ENCODE measurements around the gene PRTG. TPM values are rescaled to one million over a fixed set of nuclear protein-coding genes. Genes with fewer than 3 reads are reported as not detected.

The PRTG gene
- total RNA-seq, 1 donor from 2014 or later = not detected

- intact Hi-C loops (cut with micrococcal nuclease) = no loop called here
- DNase-seq (ENCODE audit: low spot score) = no peak
- H3K9me3 Mint-ChIP-seq = no peaks in the 10 kb centered on the region
- H3K4me1 Mint-ChIP-seq (ENCODE audit: low read depth) = no peaks in the 10 kb centered on the region
- no peak overlapping the region for H3K4me3 Mint-ChIP-seq
- no peak overlapping the region for H3K27ac Mint-ChIP-seq
- H3K27me3 Mint-ChIP-seq (ENCODE audit: insufficient read depth) = peaks cover 22% of the 10 kb centered on the region
- H3K36me3 Mint-ChIP-seq (ENCODE audit: low read depth) = no peaks in the 10 kb centered on the region
Measured at GRCh38 chr15:55673287-55673686, 69.7 kb downstream of the PRTG start.

GRCh38 chr15:55669270-55669669 is 73.7 kb downstream of the PRTG start:
- intact Hi-C loops (cut with micrococcal nuclease) = no loop called here
- H3K36me3 Mint-ChIP-seq (ENCODE audit: low read depth) = no peaks in the 10 kb centered on the region
- no peak overlapping the region for H3K27ac Mint-ChIP-seq
- H3K9me3 Mint-ChIP-seq = no peaks in the 10 kb centered on the region
- H3K27me3 Mint-ChIP-seq (ENCODE audit: insufficient read depth) = peaks cover 12% of the 10 kb centered on the region
- DNase-seq (ENCODE audit: low spot score) = no peak
- no peak overlapping the region for H3K4me3 Mint-ChIP-seq
- no peaks in the 10 kb centered on the region for H3K4me1 Mint-ChIP-seq (ENCODE audit: low read depth)

- no peak for DNase-seq (ENCODE audit: low spot score)
- Mint-ChIP-seq H3K36me3 (ENCODE audit: low read depth) (no peaks in the 10 kb centered on the region), H3K27ac (no peak overlapping the region), H3K4me1 (ENCODE audit: low read depth) (no peaks in the 10 kb centered on the region), H3K4me3 (no peak overlapping the region), H3K27me3 (ENCODE audit: insufficient read depth) (peaks cover 9% of the 10 kb centered on the region), H3K9me3 (no peaks in the 10 kb centered on the region)
- intact Hi-C loops (cut with micrococcal nuclease) = no loop called here
Measured at GRCh38 chr15:55665605-55666227, 77.2 kb downstream of the PRTG start.

GRCh38 chr15:55661428-55661827 is 81.5 kb downstream of the PRTG start:
- Mint-ChIP-seq H3K4me1 (ENCODE audit: low read depth) (no peaks in the 10 kb centered on the region), H3K36me3 (ENCODE audit: low read depth) (no peaks in the 10 kb centered on the region), H3K27me3 (ENCODE audit: insufficient read depth) (peaks cover 1% of the 10 kb centered on the region), H3K9me3 (no peaks in the 10 kb centered on the region), H3K4me3 (no peak overlapping the region), H3K27ac (no peak overlapping the region)
- DNase-seq (ENCODE audit: low spot score) = no peak
- intact Hi-C loops (cut with micrococcal nuclease) = no loop called here

- intact Hi-C loops (cut with micrococcal nuclease) = no loop called here
- H3K4me1 Mint-ChIP-seq (ENCODE audit: low read depth) = no peaks in the 10 kb centered on the region
- no peaks in the 10 kb centered on the region for H3K9me3 Mint-ChIP-seq
- H3K4me3 Mint-ChIP-seq = no peak overlapping the region
- peaks cover 1% of the 10 kb centered on the region for H3K27me3 Mint-ChIP-seq (ENCODE audit: insufficient read depth)
- no peak overlapping the region for H3K27ac Mint-ChIP-seq
- H3K36me3 Mint-ChIP-seq (ENCODE audit: low read depth) = no peaks in the 10 kb centered on the region
- DNase-seq (ENCODE audit: low spot score) = no peak
Measured at GRCh38 chr15:55660153-55660552, 82.8 kb downstream of the PRTG start.

- Mint-ChIP-seq H3K27me3 (ENCODE audit: insufficient read depth) (peaks cover 5% of the 10 kb centered on the region), H3K4me3 (no peak overlapping the region)
Measured at GRCh38 chr15:55659481-55659880, 83.5 kb downstream of the PRTG start.

GRCh38 chr15:55658886-55659285 is 84.1 kb downstream of the PRTG start:
- H3K4me3 Mint-ChIP-seq = no peak overlapping the region
- H3K27ac Mint-ChIP-seq = no peak overlapping the region
- H3K27me3 Mint-ChIP-seq (ENCODE audit: insufficient read depth) = peaks cover 5% of the 10 kb centered on the region
- no peaks in the 10 kb centered on the region for H3K9me3 Mint-ChIP-seq
- intact Hi-C loops (cut with micrococcal nuclease) = no loop called here
- no peak for DNase-seq (ENCODE audit: low spot score)
- H3K36me3 Mint-ChIP-seq (ENCODE audit: low read depth) = no peaks in the 10 kb centered on the region
- no peaks in the 10 kb centered on the region for H3K4me1 Mint-ChIP-seq (ENCODE audit: low read depth)

More at GRCh38 chr15:55659481-55659880, 83.5 kb downstream of the PRTG start:
- intact Hi-C loops (cut with micrococcal nuclease) = no loop called here
- Mint-ChIP-seq H3K4me1 (ENCODE audit: low read depth) (no peaks in the 10 kb centered on the region), H3K27ac (no peak overlapping the region), H3K36me3 (ENCODE audit: low read depth) (no peaks in the 10 kb centered on the region), H3K9me3 (no peaks in the 10 kb centered on the region)
- no peak for DNase-seq (ENCODE audit: low spot score)

GRCh38 chr15:55654561-55655031 is 88.4 kb downstream of the PRTG start:
- no peak for DNase-seq (ENCODE audit: low spot score)
- H3K4me3 Mint-ChIP-seq = no peak overlapping the region
- H3K27ac Mint-ChIP-seq = no peak overlapping the region
- peaks cover 5% of the 10 kb centered on the region for H3K27me3 Mint-ChIP-seq (ENCODE audit: insufficient read depth)
- H3K9me3 Mint-ChIP-seq = no peaks in the 10 kb centered on the region
- H3K36me3 Mint-ChIP-seq (ENCODE audit: low read depth) = no peaks in the 10 kb centered on the region
- no peaks in the 10 kb centered on the region for H3K4me1 Mint-ChIP-seq (ENCODE audit: low read depth)
- intact Hi-C loops (cut with micrococcal nuclease) = loop anchor here (5.0 kb wide), 1 partner anchor 43 kb away; no protein-coding TSS in a partner anchor

- DNase-seq (ENCODE audit: low spot score) = no peak
- Mint-ChIP-seq H3K4me3 (no peak overlapping the region), H3K27ac (no peak overlapping the region), H3K27me3 (ENCODE audit: insufficient read depth) (peaks cover 3% of the 10 kb centered on the region), H3K36me3 (ENCODE audit: low read depth) (no peaks in the 10 kb centered on the region), H3K9me3 (no peaks in the 10 kb centered on the region), H3K4me1 (ENCODE audit: low read depth) (no peaks in the 10 kb centered on the region)
- intact Hi-C loops (cut with micrococcal nuclease) = loop anchor here (5.0 kb wide), 1 partner anchor 44 kb away; no protein-coding TSS in a partner anchor
Measured at GRCh38 chr15:55652909-55653495, 90.0 kb downstream of the PRTG start.

GRCh38 chr15:55652359-55652758 is 90.6 kb downstream of the PRTG start:
- DNase-seq (ENCODE audit: low spot score) = no peak
- no peaks in the 10 kb centered on the region for H3K4me1 Mint-ChIP-seq (ENCODE audit: low read depth)
- H3K27me3 Mint-ChIP-seq (ENCODE audit: insufficient read depth) = peaks cover 3% of the 10 kb centered on the region
- intact Hi-C loops (cut with micrococcal nuclease) = loop anchor here (5.0 kb wide), 1 partner anchor 45 kb away; no protein-coding TSS in a partner anchor
- no peaks in the 10 kb centered on the region for H3K9me3 Mint-ChIP-seq
- no peak overlapping the region for H3K27ac Mint-ChIP-seq
- H3K4me3 Mint-ChIP-seq = no peak overlapping the region
- no peaks in the 10 kb centered on the region for H3K36me3 Mint-ChIP-seq (ENCODE audit: low read depth)

GRCh38 chr15:55649058-55649423 is 93.9 kb downstream of the PRTG start:
- Mint-ChIP-seq H3K27ac (no peak overlapping the region), H3K27me3 (ENCODE audit: insufficient read depth) (peaks cover 7% of the 10 kb centered on the region), H3K36me3 (ENCODE audit: low read depth) (no peaks in the 10 kb centered on the region), H3K4me1 (ENCODE audit: low read depth) (no peaks in the 10 kb centered on the region), H3K9me3 (no peaks in the 10 kb centered on the region), H3K4me3 (no peak overlapping the region)
- intact Hi-C loops (cut with micrococcal nuclease) = loop anchor here (5.0 kb wide), 1 partner anchor 598 kb away; no protein-coding TSS in a partner anchor
- no peak for DNase-seq (ENCODE audit: low spot score)

GRCh38 chr15:55638764-55639163 is 104.2 kb downstream of the PRTG start:
- Mint-ChIP-seq H3K9me3 (no peaks in the 10 kb centered on the region), H3K27ac (no peak overlapping the region), H3K36me3 (ENCODE audit: low read depth) (no peaks in the 10 kb centered on the region), H3K4me3 (no peak overlapping the region), H3K27me3 (ENCODE audit: insufficient read depth) (peaks cover 3% of the 10 kb centered on the region), H3K4me1 (ENCODE audit: low read depth) (no peaks in the 10 kb centered on the region)
- intact Hi-C loops (cut with micrococcal nuclease) = no loop called here
- DNase-seq (ENCODE audit: low spot score) = no peak

- no peak overlapping the region for H3K4me3 Mint-ChIP-seq
- no peak overlapping the region for H3K27ac Mint-ChIP-seq
- no peaks in the 10 kb centered on the region for H3K36me3 Mint-ChIP-seq (ENCODE audit: low read depth)
- H3K9me3 Mint-ChIP-seq = no peaks in the 10 kb centered on the region
- intact Hi-C loops (cut with micrococcal nuclease) = no loop called here
- H3K27me3 Mint-ChIP-seq (ENCODE audit: insufficient read depth) = peaks cover 6% of the 10 kb centered on the region
- no peaks in the 10 kb centered on the region for H3K4me1 Mint-ChIP-seq (ENCODE audit: low read depth)
- DNase-seq (ENCODE audit: low spot score) = no peak
Measured at GRCh38 chr15:55637086-55637485, 105.9 kb downstream of the PRTG start.
